ENCODE results near the gene CMTM3.

CMTM3 gene

GRCh38 chr16:66662445-66663194 lies 58.1 kb downstream of the CMTM3 start:
- DNase-seq (ENCODE audit: low read depth): peak; percentile 49

Data from amniotic epithelial cell (primary cell).